ENCODE results near the gene KCNJ12.
"Not testable (repeated sequence)": the region's sequence is repeated elsewhere in the genome, so short reads cannot be mapped to it uniquely, and the experiment has no call there.

The KCNJ12 gene

DNA sequence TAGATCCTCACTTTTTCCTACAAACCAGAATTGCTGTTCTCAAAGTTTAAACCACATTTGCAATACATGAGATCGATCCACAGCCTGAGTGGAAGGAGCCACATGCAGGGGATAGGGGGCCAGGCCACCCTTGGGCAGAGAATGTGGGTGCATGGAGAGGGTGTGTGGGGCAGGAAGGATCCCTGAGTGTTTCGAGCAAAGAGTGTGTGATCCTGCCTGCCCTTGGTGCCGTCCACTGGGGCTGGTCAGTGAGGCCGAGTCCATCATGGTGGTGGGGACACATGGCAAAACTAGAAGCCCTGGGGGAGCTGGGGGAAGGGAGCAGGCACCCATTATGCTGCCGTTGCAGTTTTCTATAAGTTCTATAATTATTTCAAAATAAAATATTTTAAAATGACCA lies 77.8 kb downstream of the KCNJ12 start:
- DNase-seq, result not testable (repeated sequence)

DNA sequence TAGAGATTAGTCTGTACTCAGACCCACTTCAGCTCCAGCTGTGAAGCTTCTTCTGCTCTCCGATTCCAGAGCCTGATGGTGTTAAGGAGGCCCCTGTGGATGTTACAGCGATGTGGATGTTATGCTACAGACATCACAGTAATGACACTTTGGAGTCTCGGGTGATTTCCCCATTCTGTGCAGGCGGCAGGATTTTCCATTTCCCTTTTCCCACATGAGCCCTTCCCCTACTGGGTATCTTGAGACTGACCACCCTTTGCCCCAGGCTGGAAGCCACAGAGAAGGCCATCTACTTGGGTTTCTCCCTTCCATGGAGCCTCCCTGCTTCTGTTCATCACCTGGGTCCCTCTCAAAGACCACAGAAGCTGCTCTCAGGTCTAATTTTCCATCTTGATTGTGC lies 78.3 kb downstream of the KCNJ12 start:
- DNase-seq, result no peak

GRCh38 chr17:21455761-21456160 lies 79.6 kb downstream of the KCNJ12 start:
- no peak for DNase-seq

GRCh38 chr17:21456449-21456848 lies 80.3 kb downstream of the KCNJ12 start:
- not testable (repeated sequence) for DNase-seq

- peak; percentile 91 for DNase-seq
Measured at GRCh38 chr17:21457051-21458026, 81.2 kb downstream of the KCNJ12 start.

GRCh38 chr17:21458054-21458453 lies 81.9 kb downstream of the KCNJ12 start:
- DNase-seq, result no peak

DNA sequence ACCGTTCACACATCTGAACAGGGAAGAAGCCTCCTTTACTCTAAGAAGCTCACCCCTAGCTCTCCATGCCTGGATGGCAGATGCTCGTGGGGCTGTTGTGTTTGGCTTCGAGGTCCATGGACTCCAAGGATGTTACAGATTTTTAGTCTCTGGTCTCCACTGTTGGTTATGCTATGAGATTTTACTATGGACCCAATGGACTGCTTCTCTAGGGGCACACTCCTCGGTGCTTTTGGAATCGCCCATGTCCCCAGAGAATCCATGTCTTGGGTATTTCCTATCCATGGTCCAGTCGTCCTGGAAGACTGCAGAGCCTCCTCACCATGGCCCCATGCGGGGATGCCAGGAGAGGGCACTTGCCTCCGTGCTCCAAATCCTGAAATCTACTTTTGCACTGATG lies 83.4 kb downstream of the KCNJ12 start:
- no peak for DNase-seq

DNA sequence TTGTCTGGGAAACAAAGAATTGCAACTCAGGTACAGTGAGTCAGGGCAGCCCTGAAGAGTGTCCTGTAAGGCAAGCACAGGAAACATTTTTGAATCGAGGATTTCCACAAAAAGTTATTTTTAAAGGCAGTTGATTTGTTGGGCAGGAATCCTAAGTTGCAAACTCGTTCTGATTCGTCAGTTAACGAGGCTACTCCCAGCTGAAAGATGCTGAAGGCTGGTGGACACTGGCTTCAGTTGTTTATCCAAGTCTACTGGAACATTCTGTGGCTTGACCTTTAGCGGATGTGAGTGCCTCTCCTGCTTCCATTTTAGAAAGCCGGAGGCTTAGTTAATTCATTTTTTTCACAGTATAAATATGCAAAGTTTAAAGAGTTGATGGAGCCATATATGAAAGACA lies 84.2 kb downstream of the KCNJ12 start:
- DNase-seq, result no peak

GRCh38 chr17:21462237-21462636 lies 86.1 kb downstream of the KCNJ12 start:
- DNase-seq, result no peak

- DNase-seq, result no peak
Measured at GRCh38 chr17:21463204-21463661, 87.1 kb downstream of the KCNJ12 start.

- no peak for DNase-seq
Measured at GRCh38 chr17:21463779-21464407, 87.7 kb downstream of the KCNJ12 start.

DNA sequence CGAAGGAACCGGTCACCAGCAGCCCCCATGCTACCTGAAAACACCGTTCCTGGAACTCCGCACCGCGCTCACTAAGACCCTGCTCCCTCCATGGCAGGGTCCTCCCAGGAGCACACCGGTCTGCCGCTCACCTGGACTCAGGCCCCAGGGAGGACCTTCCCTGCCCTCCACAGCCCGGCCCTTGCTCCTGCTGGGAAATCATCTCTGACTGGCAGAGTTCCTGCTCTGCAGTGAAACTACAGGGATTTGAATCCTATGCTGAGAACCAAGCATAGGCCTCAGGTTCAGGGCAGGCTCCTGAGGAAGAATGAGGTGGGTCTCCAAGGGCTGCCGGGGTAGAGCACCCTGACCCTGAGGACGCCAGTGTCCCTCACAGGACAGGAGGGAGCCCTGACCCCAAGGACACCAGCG lies 88.5 kb downstream of the KCNJ12 start:
- no peak for DNase-seq

- no peak for DNase-seq
Measured at GRCh38 chr17:21466550-21466949, 90.4 kb downstream of the KCNJ12 start.

- DNase-seq, result no peak
Measured at GRCh38 chr17:21467196-21467595, 91.0 kb downstream of the KCNJ12 start.

DNA sequence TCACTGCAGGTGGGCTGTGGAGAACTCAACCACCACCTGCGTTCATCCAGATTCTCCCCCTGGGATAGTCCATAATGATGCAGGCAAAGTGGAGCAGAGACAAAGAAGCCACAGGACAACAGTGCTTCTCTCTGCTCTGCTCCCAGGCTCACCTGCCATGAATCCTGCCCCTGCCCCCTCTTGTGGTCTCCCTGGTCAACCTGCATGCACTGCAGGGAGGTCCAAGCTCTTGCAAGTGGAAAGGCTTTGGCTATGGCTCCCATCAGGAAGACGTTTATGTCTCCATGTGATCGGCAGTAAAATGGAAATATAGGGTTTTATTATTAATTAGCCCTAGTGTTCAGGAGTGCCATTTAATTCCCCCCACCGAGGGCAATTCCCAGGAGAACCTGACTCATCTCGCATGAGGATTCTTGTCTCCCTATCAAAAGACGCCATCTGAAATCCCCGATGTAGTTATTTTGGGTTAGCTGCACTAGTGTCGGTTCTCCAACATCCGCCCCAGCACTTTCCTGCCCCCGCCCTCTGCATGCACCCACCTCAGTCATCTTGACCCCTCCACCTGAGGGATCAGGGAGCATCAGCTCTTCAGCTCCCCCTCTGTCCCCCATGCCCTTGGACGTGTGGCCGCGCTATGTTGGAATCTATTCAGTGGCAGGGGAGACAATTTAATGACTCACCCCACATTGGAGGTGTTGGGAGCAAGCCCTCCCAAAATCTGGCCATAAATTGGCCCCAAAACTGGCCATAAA lies 91.8 kb downstream of the KCNJ12 start:
- DNase-seq, result no peak

Measured in CD4-positive, alpha-beta T cell treated with Interleukin-21 for 1 hour (primary cell).